ENCODE measurements around the gene BATF3.
A peak's percentile ranks its signal among the peaks of the same experiment; 100 is the strongest.

The BATF3 gene

DNA sequence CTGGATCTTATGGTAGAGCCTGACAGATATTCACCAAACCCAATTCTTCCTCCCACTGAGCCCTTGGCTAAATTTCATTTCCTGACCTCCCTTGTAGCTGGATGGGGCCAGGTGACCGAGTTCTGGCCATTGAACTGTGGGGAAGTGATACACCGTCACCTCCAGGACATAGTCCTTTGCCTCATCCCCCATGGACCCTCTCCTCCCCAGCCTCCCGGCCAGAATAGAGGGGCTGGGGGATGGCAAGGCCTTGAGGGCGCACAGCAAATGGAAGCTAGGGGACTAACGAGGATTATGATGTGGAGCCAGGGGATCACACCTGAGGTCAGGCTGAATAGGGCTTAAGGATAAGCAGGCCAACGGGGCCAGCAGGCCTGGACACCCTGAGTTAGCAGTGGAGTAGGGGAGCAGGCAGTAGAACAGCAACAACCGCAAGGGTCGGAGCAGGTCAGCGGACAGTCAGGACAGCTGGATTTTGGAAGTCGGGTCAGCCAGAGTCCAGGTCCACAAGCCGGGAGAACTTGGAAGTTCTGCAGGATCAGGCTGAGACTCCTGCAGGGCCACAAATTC is 15.0 kb downstream of the BATF3 start:
- DNase-seq = no peak

DNA sequence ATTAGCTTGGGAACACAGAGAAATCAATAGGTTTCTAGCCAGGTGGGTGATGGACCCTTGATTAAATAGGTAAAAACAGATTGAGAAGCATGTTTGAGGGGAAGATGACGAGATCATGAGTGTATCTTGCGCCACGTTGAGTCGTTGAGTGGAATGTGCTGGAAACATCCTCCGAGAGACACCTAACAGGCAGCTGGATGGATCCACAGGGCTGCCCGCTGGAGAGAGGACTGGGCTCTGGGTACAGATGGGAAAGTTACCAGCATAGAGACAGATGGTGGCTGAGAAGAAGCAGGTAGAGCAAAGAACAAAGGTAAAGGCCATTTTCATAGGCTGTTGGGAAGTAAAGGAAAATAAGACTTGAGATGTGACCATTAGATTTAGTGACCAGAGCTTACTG is 15.6 kb downstream of the BATF3 start:
- no peak for DNase-seq

- DNase-seq = peak in 1 of 51 donors; percentile 5
Observed at GRCh38 chr1:212683357-212683722, 16.3 kb downstream of the BATF3 start.

DNA sequence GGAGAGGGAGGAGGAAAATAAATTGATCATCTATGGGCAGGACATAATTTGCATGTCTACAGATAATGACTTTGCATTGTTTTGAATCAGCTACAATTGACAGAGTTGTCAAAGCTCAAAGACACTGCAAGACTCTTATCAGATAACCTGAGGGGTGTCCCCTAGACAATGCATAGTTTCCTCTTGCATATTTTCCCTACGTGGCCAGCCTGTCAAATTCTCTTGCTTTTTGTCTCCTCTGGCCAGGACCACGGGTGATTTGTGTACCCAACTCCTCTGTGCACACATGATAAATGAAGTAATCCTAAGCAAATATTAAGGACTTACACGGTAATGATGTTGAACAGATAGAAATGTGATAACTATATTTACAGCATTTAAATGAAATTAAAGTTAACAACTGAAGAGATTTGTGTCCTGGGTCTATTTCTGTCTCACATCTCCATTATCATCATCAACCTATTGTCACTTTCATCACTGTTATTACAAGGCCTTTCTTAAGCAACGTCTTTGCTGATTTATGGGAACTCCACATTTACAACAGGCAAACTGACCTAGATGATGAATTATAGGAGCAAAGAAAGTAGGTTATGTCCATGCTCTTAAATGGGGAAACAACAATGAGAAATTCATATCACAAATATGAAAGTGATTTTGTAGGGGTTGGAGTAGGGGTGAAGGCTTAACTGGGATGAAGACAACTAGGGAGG is 18.8 kb downstream of the BATF3 start:
- DNase-seq = no peak

GRCh38 chr1:212678456-212679410 is 20.9 kb downstream of the BATF3 start:
- no peak for DNase-seq

DNA sequence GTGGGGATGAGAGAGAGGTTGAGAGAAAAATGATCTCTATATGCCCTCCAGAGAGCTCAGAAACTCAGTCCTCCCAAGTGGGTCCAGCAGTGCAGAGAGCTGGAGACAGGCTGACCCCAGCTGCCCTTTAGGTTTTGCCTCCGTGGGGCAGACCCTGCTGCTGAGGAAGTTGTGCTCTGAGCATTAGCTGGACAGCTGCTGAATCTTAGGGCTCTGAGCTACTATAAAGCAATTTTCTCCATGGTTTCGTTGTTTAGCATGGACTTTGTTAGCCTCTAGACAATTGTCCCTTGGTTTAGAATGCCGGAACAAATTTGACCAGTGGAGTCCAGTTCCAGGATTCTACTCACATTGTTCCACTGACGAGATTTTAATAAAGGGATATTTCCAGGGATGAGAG is 22.1 kb downstream of the BATF3 start:
- DNase-seq = no peak

GRCh38 chr1:212677136-212677535 is 22.5 kb downstream of the BATF3 start:
- DNase-seq = no peak

DNA sequence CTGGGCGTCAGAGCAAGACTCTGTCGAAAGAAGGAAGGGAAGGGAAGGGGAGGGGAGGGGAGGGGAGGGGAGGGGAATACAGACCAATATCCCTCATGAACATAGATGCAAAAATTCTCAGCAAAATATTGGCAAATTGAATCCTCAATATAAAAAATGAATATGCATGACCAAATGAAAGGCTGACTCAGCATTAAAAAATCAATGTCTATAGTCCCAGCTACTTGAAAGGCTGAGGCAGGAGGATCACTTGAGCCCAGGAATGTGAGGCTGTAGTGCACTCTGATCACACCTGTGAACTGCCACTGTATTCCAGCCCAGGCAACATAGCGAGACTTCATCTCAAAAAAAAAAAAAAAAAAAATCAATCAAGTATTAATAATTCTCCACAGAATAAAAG is 24.0 kb downstream of the BATF3 start:
- DNase-seq = no peak

GRCh38 chr1:212674872-212675271 is 24.8 kb downstream of the BATF3 start:
- DNase-seq = no peak

GRCh38 chr1:212671342-212672031 is 28.2 kb downstream of the BATF3 start:
- peak in 18 of 51 donors; percentile 7 to 74 (median 18) for DNase-seq

GRCh38 chr1:212670882-212671281 is 28.8 kb downstream of the BATF3 start:
- DNase-seq = no peak

- DNase-seq = no peak
Observed at GRCh38 chr1:212670301-212670700, 29.3 kb downstream of the BATF3 start.

DNA sequence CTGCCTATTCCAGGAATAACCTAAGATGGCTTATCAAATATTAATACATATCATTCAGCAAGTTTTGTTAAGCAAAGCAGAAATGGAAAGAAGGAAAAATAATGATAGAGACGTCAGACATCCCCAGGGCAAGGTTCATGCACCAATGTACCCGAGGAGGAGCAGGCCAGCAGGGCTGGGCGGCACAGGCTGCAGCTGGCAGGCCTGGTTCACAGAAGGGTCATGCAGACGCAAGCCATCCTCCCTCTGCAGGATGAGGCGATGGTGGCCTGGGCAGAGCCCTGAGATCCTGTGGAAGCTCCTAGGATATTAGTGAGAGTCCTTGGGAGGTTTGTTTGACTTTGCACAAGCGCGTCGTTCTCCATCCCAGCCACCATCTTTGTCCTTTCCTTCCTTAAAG is 30.0 kb downstream of the BATF3 start:
- no peak for DNase-seq

DNA sequence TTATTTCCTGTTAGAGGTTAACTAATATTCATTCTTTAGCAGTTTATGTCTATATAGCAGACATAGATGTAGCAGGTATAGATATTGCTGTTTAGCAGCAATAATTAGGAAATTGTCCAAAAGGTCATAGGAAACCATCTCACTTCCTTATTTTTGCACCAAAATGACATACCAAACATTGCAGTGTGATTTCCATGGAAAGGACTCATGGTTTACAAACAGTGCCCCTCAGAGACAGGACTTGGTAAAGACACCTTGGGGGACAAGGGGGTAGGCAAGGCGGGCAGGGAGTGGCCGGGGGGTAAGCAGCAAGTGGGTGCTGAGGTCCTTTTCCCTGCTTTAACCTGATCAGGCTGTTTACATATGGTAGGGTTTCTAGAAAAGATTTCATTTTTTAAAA is 30.5 kb downstream of the BATF3 start:
- DNase-seq = no peak

- no peak for DNase-seq
Observed at GRCh38 chr1:212668477-212668876, 31.2 kb downstream of the BATF3 start.

- DNase-seq = peak in 2 of 51 donors; percentile 9 to 20
Observed at GRCh38 chr1:212667223-212668139, 32.2 kb downstream of the BATF3 start.

GRCh38 chr1:212666116-212666775 is 33.4 kb downstream of the BATF3 start:
- no peak for DNase-seq

DNA sequence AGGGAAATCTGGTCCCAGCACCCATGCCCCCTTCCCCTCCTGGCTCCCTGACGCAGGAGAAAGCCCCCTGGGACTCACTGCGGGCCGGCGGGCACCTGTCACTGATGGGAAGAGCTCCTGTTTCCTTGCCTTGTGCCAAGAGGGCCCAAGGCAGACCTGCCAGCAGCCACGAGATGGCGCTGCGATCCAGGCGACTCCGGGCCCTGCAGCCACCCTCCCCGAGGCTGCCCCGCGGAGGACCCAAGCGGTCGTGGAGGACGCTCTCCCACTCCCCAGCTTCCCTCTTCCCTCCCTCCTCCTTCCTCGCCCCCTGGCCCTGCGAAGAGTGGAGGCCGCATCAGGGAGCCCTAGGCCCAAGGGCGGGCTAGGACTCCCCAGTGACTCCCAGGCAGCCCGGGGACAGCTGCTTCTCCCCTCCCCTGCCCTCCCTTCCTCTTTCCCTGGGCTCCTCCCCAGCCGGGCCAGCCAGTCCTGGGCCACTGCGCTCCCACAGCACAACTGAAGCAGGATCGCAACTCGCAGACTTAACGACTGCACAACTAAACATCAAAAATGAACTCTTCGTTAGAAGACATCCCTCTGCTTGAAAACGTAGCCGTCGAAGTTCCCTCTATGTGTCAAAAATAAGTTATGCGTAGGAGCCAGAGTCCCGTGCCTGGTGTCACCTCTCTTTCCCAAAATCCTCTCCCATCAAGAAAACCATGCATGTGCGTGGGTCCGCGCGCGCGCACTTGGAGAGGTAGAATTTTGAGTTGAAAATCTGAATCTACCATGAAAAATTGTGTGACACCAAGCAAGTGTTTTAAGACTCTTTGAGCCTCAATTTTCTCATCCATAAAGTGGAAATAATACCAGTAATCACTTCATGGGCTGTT is 34.2 kb downstream of the BATF3 start:
- DNase-seq = peak; percentile 10 to 93 (median 71)
